ENCODE measurements around the gene SCAF1. TPM values are rescaled to one million over a fixed set of nuclear protein-coding genes. Genes with fewer than 3 reads are reported as not detected.

Gene SCAF1
- total and polyA plus RNA-seq, 10 of the 15 experiments (the other 5 are each of a cell fraction or from before 2014, with no cell fraction given): 0.18 to 77.0 (median 5.3) TPM

GRCh38 chr19:49676784-49677230 is 34.8 kb downstream of the SCAF1 start:
- Histone ChIP-seq H3K79me2 (ENCODE audit: control insufficient read depth, insufficient read depth, low read length) (peaks cover 44% of the 10 kb centered on the region), H3K4me3 (peak overlapping the region; percentile 100), H3K9me3 (replicated peaks; ENCODE audit: control insufficient read depth, insufficient read depth, low read length) (no peaks in the 10 kb centered on the region), H3K27me3 (replicated peaks in 1 of 2; ENCODE audit: control insufficient read depth in 2 of 2, insufficient read depth in 2 of 2, low read length in 1 of 2) (no peaks in the 10 kb centered on the region), H4K20me1 (ENCODE audit: control insufficient read depth, insufficient read depth) (peaks cover 11% of the 10 kb centered on the region), H3K36me3 (ENCODE audit: control insufficient read depth in 2 of 2, insufficient read depth in 2 of 2, low read length in 1 of 2) (peaks cover 2 to 5% of the 10 kb centered on the region in 2 experiments), H3K4me2 (ENCODE audit: control insufficient read depth, insufficient read depth) (no peak overlapping the region), H2AFZ (ENCODE audit: control insufficient read depth, low read depth, low read length) (no peak overlapping the region), H3K4me1 (ENCODE audit: control insufficient read depth, insufficient read depth, low read length) (peaks cover 36% of the 10 kb centered on the region), H3K27ac (ENCODE audit: control insufficient read depth, insufficient read depth) (peak overlapping the region; percentile 99), H3K9ac (ENCODE audit: control insufficient read depth, insufficient read depth, low read length) (peak overlapping the region; percentile 98)
- in situ Hi-C loops (cut with MboI): no loop called here
- ATAC-seq (peak; percentile 72), FAIRE-seq (no peak), DNase-seq (ENCODE audit: low read depth, low spot score) (peak; percentile 99)
- no TSS peak for BruUV-seq (replicated peaks)
- ChIA-PET POLR2A (interaction anchor here (0.6 to 11.2 kb wide), 22 partner anchors 11 to 432 kb away, joined by 3 to 200 read pairs (median 4); partner anchors contain the start of genes AP2A1, BCL2L12, IRF3 and NOSIP), SMC1A (ENCODE audit: uncharacterized antibody, unreplicated experiment) (interaction anchor here (0.5 to 2.7 kb wide), 11 partner anchors 13 to 308 kb away, joined by 3 to 11 read pairs (median 3); partner anchors contain the start of genes NOSIP, PRR12, PRRG2 and RPS11), RAD21 (ENCODE audit: unreplicated experiment) (interaction anchor here (0.6 to 8.6 kb wide), 14 partner anchors 12 to 226 kb away, joined by 3 to 131 read pairs (median 5); partner anchors contain the start of genes AP2A1, BCL2L12, IRF3 and NOSIP), CTCF (interaction anchor here (1.1 to 10.5 kb wide), 7 partner anchors 11 to 203 kb away, joined by 3 to 130 read pairs (median 24); partner anchors contain the start of genes BCL2L12, IRF3, PRR12 and RRAS)
- intact Hi-C loops (cut with micrococcal nuclease; ENCODE audit: unreplicated experiment): loop anchor here (1.0 to 5.0 kb wide), 4 partner anchors 37 to 190 kb away; partner anchors contain the start of genes PNKP, RPS11 and RRAS
- 1% methylated on average over 34 of the region's 34 CpGs for WGBS (ENCODE audit: insufficient coverage, insufficient replicate concordance, low lambda C conversion rate, missing lambda C conversion rate)
- 0 out of 2 replicates have a peak, but pooled peaks have one; percentile 56 for TF ChIP-seq RCOR1 (conservative IDR thresholded peaks at IDR 0.05; ENCODE audit: low read depth, low read length)
- TF ChIP-seq CHD2 (IDR thresholded peaks at IDR 0.05; ENCODE audit: borderline replicate concordance, low read depth, low read length): peak; percentile 93; the same call in 1 of the 2 replicates
- TF ChIP-seq GABPA (IDR thresholded peaks at IDR 0.05; ENCODE audit: low read depth): peak; percentile 44; the same call in 1 of the 2 replicates
- TF ChIP-seq FOS (IDR thresholded peaks at IDR 0.05; ENCODE audit: borderline replicate concordance, extremely low read depth, insufficient read length): peak; percentile 86
- no peak for TF ChIP-seq KLF5 (IDR thresholded peaks at IDR 0.05; ENCODE audit: partially characterized antibody)
- TF ChIP-seq CEBPZ (IDR thresholded peaks at IDR 0.05; ENCODE audit: low read depth, low read length): peak; percentile 97
- peak; percentile 65 for TF ChIP-seq RFX5 (IDR thresholded peaks at IDR 0.05; ENCODE audit: low read depth, low read length)
- TF ChIP-seq MEF2B (IDR thresholded peaks at IDR 0.05; ENCODE audit: partially characterized antibody, poor library complexity, severe bottlenecking): peak; percentile 99
- peak; percentile 89 for TF ChIP-seq NFYB (IDR thresholded peaks at IDR 0.05; ENCODE audit: insufficient read depth, low read depth, low read length)
- TF ChIP-seq BACH1 (IDR thresholded peaks at IDR 0.05; ENCODE audit: borderline replicate concordance): no peak
- no peak for TF ChIP-seq BCL11A (IDR thresholded peaks at IDR 0.05; ENCODE audit: low read depth, low read length)
- peak; percentile 93 for TF ChIP-seq IRF3 (IDR thresholded peaks at IDR 0.05)
- no peak; the same call in 1 of the 2 replicates for TF ChIP-seq CREM (IDR thresholded peaks at IDR 0.05; ENCODE audit: low read depth)
- peak; percentile 92 for TF ChIP-seq NR2C1 (IDR thresholded peaks at IDR 0.05)
- TF ChIP-seq POU2F2 (IDR thresholded peaks at IDR 0.05; ENCODE audit: borderline replicate concordance, low read depth, low read length): no peak
- TF ChIP-seq SREBF1 (IDR thresholded peaks at IDR 0.05; ENCODE audit: low read length): 0 out of 2 replicates have a peak, but pooled peaks have one; percentile 15
- TF ChIP-seq CREB1 (IDR thresholded peaks at IDR 0.05; ENCODE audit: low read depth): peak; percentile 87
- no peak for TF ChIP-seq ZZZ3 (IDR thresholded peaks at IDR 0.05; ENCODE audit: control insufficient read depth, insufficient read length, low read depth)
- TF ChIP-seq TBL1XR1 (IDR thresholded peaks at IDR 0.05; ENCODE audit: low read depth, low read length): peak; percentile 39; the same call in 1 of the 2 replicates
- 0 out of 2 replicates have a peak, but pooled peaks have one; percentile 23 for TF ChIP-seq E2F4 (IDR thresholded peaks at IDR 0.05; ENCODE audit: low read depth, low read length)
